ENCODE measurements around the gene DARS2. TPM values are rescaled to one million over a fixed set of nuclear protein-coding genes. Genes with fewer than 3 reads are reported as not detected.
"Not testable (repeated sequence)": the region's sequence is repeated elsewhere in the genome, so short reads cannot be mapped to it uniquely, and the experiment has no call there.

Gene DARS2
- total RNA-seq (2014; rRNA removed; shearing (Covaris generic)), result 37.9 and 42.2 TPM in 2 replicates

DNA sequence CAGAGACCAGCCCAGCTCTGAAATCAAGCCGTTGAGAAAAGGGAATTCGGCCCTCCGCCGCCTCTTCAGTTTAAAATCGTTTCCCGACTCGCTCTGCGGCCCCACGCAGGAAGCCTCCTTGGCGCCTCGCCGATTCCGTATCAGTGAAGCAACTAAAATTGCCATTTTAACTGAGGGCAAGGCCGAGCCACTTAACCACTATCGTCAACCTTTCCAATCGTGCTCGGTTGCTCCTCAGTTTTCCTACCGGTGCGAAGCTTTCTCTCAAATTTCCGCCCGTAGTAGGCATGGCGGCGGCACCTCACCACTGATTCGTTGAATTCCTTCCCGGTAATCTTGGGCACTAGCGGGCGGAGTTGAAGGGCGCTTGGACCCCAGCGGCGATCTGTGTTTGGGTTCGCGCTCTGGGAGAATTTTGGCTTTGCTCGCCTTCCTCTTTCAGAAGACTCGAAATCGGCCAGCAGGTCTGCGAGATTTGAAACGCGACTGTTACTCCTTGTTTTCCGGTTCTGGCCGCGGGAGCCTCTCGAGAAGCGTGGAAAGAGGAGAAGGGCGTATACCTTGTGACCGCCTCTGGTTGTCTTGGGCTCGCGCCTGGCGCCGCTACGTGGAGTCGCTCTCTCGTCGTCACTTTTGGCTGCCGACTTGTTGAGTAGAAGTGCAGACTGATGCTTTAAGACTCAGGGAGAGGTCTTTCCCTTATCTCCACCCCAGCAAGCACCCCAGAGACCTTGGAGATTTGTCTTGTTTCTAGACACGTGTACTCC is at the start of gene DARS2, which contains the start of gene CENPL:
DARS2 (plus strand) TSS at position 359 of the 767 bp plus-strand sequence. CDS start 557 bp downstream, outside the sequence.
CENPL (minus strand) TSS at position 569 of the 767 bp plus-strand sequence. CDS start 13,584 bp downstream, outside the sequence.
- peak; percentile 97 for DNase-seq (ENCODE audit: low read depth)

- DNase-seq (ENCODE audit: low read depth), result no peak
These were observed 48.8 kb upstream of the DARS2 start for GRCh38 chr1:173775578-173776226.

DNA sequence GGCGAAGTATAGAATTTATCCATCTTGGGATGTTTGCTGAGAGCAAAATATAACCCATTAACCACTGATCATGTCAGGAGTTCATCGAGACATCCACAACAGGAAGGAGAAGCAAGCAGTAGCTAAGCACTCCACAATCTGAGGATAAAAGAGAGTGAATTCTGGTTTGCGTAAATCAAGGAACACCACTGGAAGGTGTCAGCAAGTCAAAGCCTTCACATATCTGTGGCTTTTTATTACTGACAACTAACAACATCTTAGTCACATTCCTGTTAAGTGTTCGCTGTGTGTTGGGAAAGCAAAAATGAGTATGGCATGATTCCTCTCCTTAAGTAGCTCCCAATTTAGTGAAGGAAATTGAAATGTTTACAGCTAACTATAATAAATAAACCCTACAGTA is 44.5 kb upstream of the DARS2 start:
- no peak for DNase-seq (ENCODE audit: low read depth)

- DNase-seq (ENCODE audit: low read depth), result no peak
These were observed 39.5 kb upstream of the DARS2 start for GRCh38 chr1:173784997-173785396.

- no peak for DNase-seq (ENCODE audit: low read depth)
These were observed 34.6 kb upstream of the DARS2 start for GRCh38 chr1:173789841-173790240.

DNA sequence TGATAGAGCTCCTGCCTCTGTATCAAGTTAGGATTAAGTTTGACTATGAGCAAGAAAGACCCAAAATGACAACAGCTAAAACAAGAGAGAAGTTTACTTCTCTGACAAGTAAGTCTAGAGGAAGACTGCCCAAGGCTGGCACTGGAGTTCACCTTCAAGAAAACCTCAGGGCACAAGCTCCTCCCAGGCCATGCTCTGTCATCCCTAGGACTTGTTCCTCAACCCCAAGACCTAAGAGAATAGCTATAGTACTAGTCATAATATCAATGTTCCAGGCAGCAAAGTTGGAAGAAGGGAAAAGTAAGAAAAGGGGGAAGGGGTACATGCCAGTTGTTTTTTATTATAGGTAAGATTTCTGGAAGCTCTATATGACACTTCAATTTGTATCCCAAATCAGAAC is 26.4 kb upstream of the DARS2 start:
- DNase-seq (ENCODE audit: low read depth), result no peak

- not testable (repeated sequence) for DNase-seq (ENCODE audit: low read depth)
These were observed 24.5 kb upstream of the DARS2 start for GRCh38 chr1:173799995-173800394.

DNA sequence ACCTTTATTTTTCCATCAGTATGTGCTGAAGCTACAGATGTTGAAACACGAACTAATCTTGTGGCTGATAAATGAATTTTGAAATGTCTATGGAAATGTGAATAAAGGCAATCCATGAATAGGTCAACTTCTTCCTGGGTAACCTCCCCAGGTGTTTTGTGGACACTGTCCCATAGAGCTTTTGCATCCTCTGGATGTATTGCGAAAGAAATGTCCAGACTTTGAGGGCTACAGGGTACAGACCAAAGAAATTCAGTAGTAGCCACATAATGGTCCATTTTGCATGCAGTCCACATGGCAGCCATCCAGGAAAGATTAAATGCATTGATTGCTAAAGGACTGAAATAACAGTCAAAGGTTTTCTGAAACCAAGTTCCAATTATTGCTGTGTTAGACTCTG is 21.5 kb upstream of the DARS2 start:
- no peak for DNase-seq (ENCODE audit: low read depth)

- not testable (repeated sequence) for DNase-seq (ENCODE audit: low read depth)
These were observed 10.8 kb upstream of the DARS2 start for GRCh38 chr1:173813654-173814053.

- DNase-seq (ENCODE audit: low read depth), result no peak
These were observed 6.0 kb upstream of the DARS2 start for GRCh38 chr1:173818459-173818858.

DNA sequence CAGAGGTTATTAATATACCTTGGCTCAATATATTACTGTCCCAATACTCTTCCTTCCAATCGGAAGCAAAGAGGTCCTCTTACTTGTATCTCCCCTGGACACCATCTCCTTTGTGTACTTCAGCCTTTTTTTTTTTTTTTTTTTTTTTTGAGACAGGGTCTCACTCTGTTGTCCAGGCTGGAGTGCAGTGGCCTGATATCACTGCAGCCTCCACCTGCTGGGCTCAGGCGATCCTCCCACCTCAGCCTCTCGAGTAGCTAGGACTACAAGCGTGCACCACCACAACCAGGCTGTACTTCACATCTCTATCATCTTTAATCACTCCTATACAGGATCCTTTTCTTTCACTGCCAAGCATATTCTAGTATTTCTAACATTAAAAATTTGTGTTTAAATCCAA is 2.8 kb upstream of the DARS2 start:
- DNase-seq (ENCODE audit: low read depth), result no peak

GRCh38 chr1:173823781-173824314 is 625 bp upstream of the DARS2 start:
- no peak for DNase-seq (ENCODE audit: low read depth)

- DNase-seq (ENCODE audit: low read depth), result no peak
These were observed 3.1 kb downstream of the DARS2 start for GRCh38 chr1:173827611-173828010.

DNA sequence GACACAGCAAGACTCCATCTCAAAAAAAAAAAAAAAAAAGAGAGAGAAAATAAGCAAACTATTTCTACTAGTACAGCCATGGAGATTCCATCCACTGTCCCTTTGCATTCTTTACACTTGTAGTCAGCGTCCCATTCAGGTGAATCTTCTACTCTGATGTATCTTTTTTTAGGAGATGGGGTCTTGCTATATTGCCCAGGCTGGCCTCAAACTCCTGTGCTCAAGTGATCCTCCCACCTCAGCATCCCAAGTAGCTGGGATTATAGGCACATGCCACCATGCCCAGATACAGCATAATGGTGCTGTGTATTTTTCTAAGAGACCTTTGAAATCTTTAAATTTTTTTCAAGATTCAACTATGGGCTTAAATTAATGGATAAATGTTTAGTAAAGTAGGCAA is 8.3 kb downstream of the DARS2 start:
- DNase-seq (ENCODE audit: low read depth), result no peak

DNA sequence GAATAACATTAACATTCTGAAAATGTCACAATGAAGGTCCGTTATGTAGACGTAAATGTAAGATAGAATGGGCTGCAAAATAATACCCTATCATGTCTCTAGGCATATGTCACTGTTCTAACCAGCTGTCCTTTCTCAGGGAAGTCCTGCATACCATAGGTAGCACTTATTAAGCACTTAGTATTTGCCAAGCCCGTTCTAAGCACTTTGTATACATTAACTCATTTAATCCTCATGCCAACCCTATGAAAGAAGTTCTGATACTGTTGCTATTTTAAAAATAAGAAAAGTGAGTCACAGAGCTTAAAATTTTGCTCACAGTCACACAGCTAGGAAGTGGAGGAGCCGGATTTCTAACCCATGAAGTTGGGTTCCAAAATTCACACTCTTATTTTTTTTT is 27.6 kb downstream of the DARS2 start:
- no peak for DNase-seq (ENCODE audit: low read depth)

DNA sequence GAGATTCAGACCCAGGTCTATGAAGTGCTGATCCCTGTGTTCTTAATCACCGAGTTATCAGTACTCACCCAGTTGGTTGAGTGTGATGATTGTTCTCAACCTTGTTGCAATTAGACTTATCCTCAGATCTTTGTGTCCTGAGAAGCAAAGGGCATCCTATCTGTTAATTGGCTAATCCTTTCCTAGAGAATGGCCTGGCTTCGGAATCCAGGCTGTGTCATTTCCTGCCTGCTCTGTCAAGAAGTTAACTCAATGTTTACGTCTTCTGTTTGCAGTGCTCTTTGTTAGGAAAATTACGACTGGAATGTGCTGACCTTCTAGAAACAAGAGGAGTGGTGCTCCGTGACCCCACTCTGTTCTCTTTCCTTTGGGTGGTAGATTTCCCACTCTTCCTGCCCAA is 28.6 kb downstream of the DARS2 start:
- DNase-seq (ENCODE audit: low read depth), result peak; percentile 28

DNA sequence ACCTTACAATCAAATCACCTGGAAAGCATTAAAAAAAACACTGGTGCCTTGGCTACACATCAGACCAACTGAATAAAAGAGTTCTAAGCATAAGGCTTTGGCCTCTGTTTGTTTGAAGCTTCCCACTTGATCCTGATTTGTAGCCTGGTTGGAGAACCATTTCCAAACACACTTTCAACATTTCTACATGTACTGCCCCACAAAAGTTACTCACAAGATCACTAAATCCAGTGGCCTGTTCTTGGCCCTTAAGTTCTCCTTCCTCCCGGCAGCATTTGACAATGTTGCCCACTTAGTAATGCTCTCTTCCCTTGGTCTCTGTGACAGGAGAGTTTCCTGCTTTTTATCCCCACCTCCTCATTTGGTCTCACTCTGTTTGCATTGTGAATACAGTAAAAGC is 31.5 kb downstream of the DARS2 start:
- DNase-seq (ENCODE audit: low read depth), result no peak

GRCh38 chr1:173856903-173857302 is 32.4 kb downstream of the DARS2 start:
- no peak for DNase-seq (ENCODE audit: low read depth)

- DNase-seq (ENCODE audit: low read depth), result no peak
These were observed 33.0 kb downstream of the DARS2 start for GRCh38 chr1:173857363-173857917.

GRCh38 chr1:173859547-173859946 is 35.1 kb downstream of the DARS2 start:
- not testable (repeated sequence) for DNase-seq (ENCODE audit: low read depth)

- DNase-seq (ENCODE audit: low read depth), result no peak
These were observed 35.6 kb downstream of the DARS2 start for GRCh38 chr1:173860065-173860464.

DNA sequence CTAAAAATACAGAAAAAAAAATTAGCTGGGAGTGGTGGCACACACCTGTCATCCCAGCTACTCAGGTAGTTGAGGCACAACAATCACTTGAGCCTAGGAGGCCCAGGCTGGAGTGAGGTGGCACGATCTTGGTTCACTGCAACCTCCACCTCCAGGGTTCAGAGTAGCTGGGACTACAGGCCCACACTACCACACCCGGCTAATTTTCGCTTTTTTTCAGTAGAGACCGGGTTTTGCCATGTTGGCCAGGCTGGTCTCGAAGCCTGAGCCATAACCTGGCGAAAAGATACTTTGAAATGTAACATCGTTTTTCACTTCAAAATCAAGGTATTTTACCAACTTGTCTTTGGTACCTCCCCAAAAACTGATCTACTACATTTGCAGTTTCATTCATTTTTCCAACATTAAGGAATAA is 37.3 kb downstream of the DARS2 start:
- DNase-seq (ENCODE audit: low read depth), result peak; percentile 43
